PC-9 (cell line): Measurements from ENCODE around the gene LINGO3. TPM values are rescaled to one million over a fixed set of nuclear protein-coding genes. Genes with fewer than 3 reads are reported as not detected.
"Not testable (repeated sequence)": the region's sequence is repeated elsewhere in the genome, so short reads cannot be mapped to it uniquely, and the experiment has no call there.

Experiments
- BruUV-seq: library from RNA; stranded (reverse); fragments of 400-500 nt; replicated peaks from 2 replicates; lab custom pipeline; 2021; lab: Mats Ljungman, UMichigan
- CTCF ChIA-PET: fragments of 300-600 bp; sonication (Branson Sonifier 250); formaldehyde crosslinking; loops from one replicate; lab custom pipeline; 2022; ENCODE audit warnings: antibody characterized with exemption; lab: Charles Lee
- POLR2A ChIA-PET: fragments of 300-600 bp; sonication (Branson Sonifier 250); formaldehyde crosslinking; loops from one replicate; lab custom pipeline; 2022; ENCODE audit warnings: antibody characterized with exemption; ENCODE audit not compliant: unreplicated experiment; lab: Charles Lee
- DNase-seq, 2 experiments: peaks; one replicate each; pipeline versions ENCODE4 v3.0.0 to v3.0.0-alpha.2; 2015 to 2022; ENCODE audit warnings: mixed read lengths in 1 of 2
- H2AFZ ChIP-seq: fragments of 200-600 bp; sonication (generic); 2 replicates; pipeline ENCODE4 v1.8.1; 2017; ENCODE audit warnings: antibody characterized with exemption
- H3F3A ChIP-seq: fragments of 200-600 bp; sonication (generic); 2 replicates; pipeline ENCODE4 v1.8.1; 2017; ENCODE audit warnings: antibody characterized with exemption, mild to moderate bottlenecking, low read depth; ENCODE audit not compliant: insufficient read depth
- H3K27ac ChIP-seq: fragments of 200-600 bp; sonication (generic); 2 replicates; pipeline ENCODE4 v1.6.1; 2016; ENCODE audit warnings: mixed run types
- H3K27me3 ChIP-seq: fragments of 200-600 bp; sonication (generic); 2 replicates; pipeline ENCODE4 v1.6.1; 2016; ENCODE audit warnings: low read depth, mixed run types; ENCODE audit not compliant: insufficient read depth
- H3K36me3 ChIP-seq: fragments of 200-600 bp; sonication (generic); 2 replicates; pipeline ENCODE4 v1.6.1; 2016; ENCODE audit warnings: low read depth, mixed run types
- H3K4me1 ChIP-seq: fragments of 200-600 bp; sonication (generic); replicated peaks from 2 replicates; pipeline ENCODE4 v1.6.1; 2016; ENCODE audit warnings: mixed run types; ENCODE audit not compliant: insufficient read depth
- H3K4me2 ChIP-seq: fragments of 200-600 bp; sonication (generic); 2 replicates; pipeline ENCODE4 v1.6.1; 2017; ENCODE audit warnings: mixed run types
- H3K4me3 ChIP-seq: fragments of 200-600 bp; sonication (generic); 2 replicates; pipeline ENCODE4 v1.6.1; 2016; ENCODE audit warnings: mixed run types
- H3K79me2 ChIP-seq: fragments of 200-600 bp; sonication (generic); 2 replicates; pipeline ENCODE4 v1.6.1; 2017; ENCODE audit warnings: low read depth, mixed run types
- H3K9me2 ChIP-seq: fragments of 200-600 bp; sonication (generic); 2 replicates; pipeline ENCODE4 v1.8.1; 2017; ENCODE audit warnings: mild to moderate bottlenecking; ENCODE audit not compliant: insufficient read depth
- H3K9me3 ChIP-seq: fragments of 200-600 bp; sonication (generic); 2 replicates; pipeline ENCODE4 v1.8.1; 2016; ENCODE audit warnings: low read depth; ENCODE audit not compliant: insufficient read depth
- H4K20me1 ChIP-seq: fragments of 200-600 bp; sonication (generic); 2 replicates; pipeline ENCODE4 v1.8.1; 2017; ENCODE audit not compliant: insufficient read depth
- CTCF ChIP-seq: fragments of 200-600 bp; sonication (generic); conservative IDR thresholded peaks from 2 replicates; pipeline ENCODE4 v1.6.1; 2017; ENCODE audit warnings: mixed run types, antibody characterized with exemption, mild to moderate bottlenecking, moderate library complexity
- EZH2 ChIP-seq: fragments of 200-600 bp; sonication (generic); IDR thresholded peaks from 2 replicates; pipeline ENCODE4 v1.8.0; 2017; ENCODE audit warnings: antibody characterized with exemption, low read depth
- intact Hi-C: fragments of 100-400 bp; cut with micrococcal nuclease; formaldehyde crosslinking; loops from one replicate; pipeline ENCODE4 v1.10.0; 2022; ENCODE audit not compliant: unreplicated experiment
- total RNA-seq: library from RNA; stranded (reverse); gene quantifications from 2 replicates; pipeline ENCODE4 v1.2.3, GENCODE V29; 2021

The LINGO3 gene
- total RNA-seq, 1 experiment from 2014 or later = not detected

- DNase-seq = no peak
- no peaks in the 10 kb centered on the region for H3K4me1 ChIP-seq
- H3F3A ChIP-seq = no peaks in the 10 kb centered on the region
- no peak overlapping the region for H3K4me2 ChIP-seq
- H3K79me2 ChIP-seq = no peaks in the 10 kb centered on the region
- H3K9me3 ChIP-seq = no peaks in the 10 kb centered on the region
- ChIA-PET CTCF (no interaction called here), POLR2A (no interaction called here)
- no peak overlapping the region for H2AFZ ChIP-seq
- no peak for TF ChIP-seq EZH2
- TF ChIP-seq CTCF = no peak
- intact Hi-C loops = no loop called here
- no peaks in the 10 kb centered on the region for H3K36me3 ChIP-seq
- H4K20me1 ChIP-seq = no peaks in the 10 kb centered on the region
- no peak overlapping the region for H3K4me3 ChIP-seq
- BruUV-seq = no TSS peak
- H3K27me3 ChIP-seq = no peaks in the 10 kb centered on the region
- H3K9me2 ChIP-seq = no peaks in the 10 kb centered on the region
- no peak overlapping the region for H3K27ac ChIP-seq
Observed at GRCh38 chr19:2350656-2351055, 42.7 kb upstream of the LINGO3 start.

GRCh38 chr19:2349818-2350217 is 41.9 kb upstream of the LINGO3 start:
- CTCF ChIA-PET, H3F3A ChIP-seq, H3K79me2 ChIP-seq, H3K4me1 ChIP-seq, H4K20me1 ChIP-seq, DNase-seq, H3K36me3 ChIP-seq, BruUV-seq, POLR2A ChIA-PET, H3K9me2 ChIP-seq, intact Hi-C loops, H3K4me2 ChIP-seq, H3K27me3 ChIP-seq, H3K9me3 ChIP-seq, H2AFZ ChIP-seq, H3K27ac ChIP-seq, H3K4me3 ChIP-seq: not testable (repeated sequence)

- Histone ChIP-seq H3K79me2 (no peaks in the 10 kb centered on the region), H3K9me3 (no peaks in the 10 kb centered on the region), H2AFZ (no peak overlapping the region), H3K27me3 (no peaks in the 10 kb centered on the region), H3K27ac (no peak overlapping the region), H3K4me3 (no peak overlapping the region), H3K36me3 (no peaks in the 10 kb centered on the region), H3K4me2 (no peak overlapping the region), H3K9me2 (no peaks in the 10 kb centered on the region), H4K20me1 (no peaks in the 10 kb centered on the region), H3K4me1 (no peaks in the 10 kb centered on the region), H3F3A (no peaks in the 10 kb centered on the region)
- no peak for TF ChIP-seq EZH2
- no peak for TF ChIP-seq CTCF
- CTCF ChIA-PET = interaction anchor here (0.7 kb wide), 1 partner anchor 81 kb away, joined by 4 read pairs; no protein-coding TSS in a partner anchor
- intact Hi-C loops = no loop called here
- DNase-seq = peak in 1 of 2 experiments; percentile 35
- POLR2A ChIA-PET = no interaction called here
- no TSS peak for BruUV-seq
Observed at GRCh38 chr19:2345794-2346663, 38.1 kb upstream of the LINGO3 start.
